Calu3 (cell line): Measurements from ENCODE around the gene SRD5A2. TPM values are rescaled to one million over a fixed set of nuclear protein-coding genes. Genes with fewer than 3 reads are reported as not detected.
"Not testable (repeated sequence)": the region's sequence is repeated elsewhere in the genome, so short reads cannot be mapped to it uniquely, and the experiment has no call there.

Experiments
- BruUV-seq: library from RNA; stranded (reverse); fragments of 400-500 nt; replicated peaks from 2 replicates; lab custom pipeline; 2021; lab: Mats Ljungman, UMichigan
- CTCF ChIA-PET: fragments of 300-600 bp; sonication (Branson Sonifier 250); formaldehyde crosslinking; loops from one replicate; lab custom pipeline; 2022; ENCODE audit warnings: antibody characterized with exemption; lab: Charles Lee
- DNase-seq: peaks from one replicate; pipeline ENCODE4 v3.0.0; 2022
- H3K27ac Mint-ChIP-seq: one replicate; pipeline ENCODE4 v1.8.0; 2022; ENCODE audit warnings: mixed read lengths; ENCODE audit not compliant: unreplicated experiment
- H3K27me3 Mint-ChIP-seq: one replicate; pipeline ENCODE4 v1.8.0; 2022; ENCODE audit warnings: mixed read lengths; ENCODE audit not compliant: unreplicated experiment
- H3K36me3 Mint-ChIP-seq: one replicate; pipeline ENCODE4 v1.8.0; 2022; ENCODE audit warnings: mild to moderate bottlenecking, moderate library complexity, mixed read lengths; ENCODE audit not compliant: insufficient read depth, unreplicated experiment
- H3K4me1 Mint-ChIP-seq: one replicate; pipeline ENCODE4 v1.8.0; 2022; ENCODE audit warnings: mild to moderate bottlenecking, low read depth, mixed read lengths; ENCODE audit not compliant: unreplicated experiment
- H3K4me3 Mint-ChIP-seq: one replicate; pipeline ENCODE4 v1.8.0; 2022; ENCODE audit warnings: mild to moderate bottlenecking, low read depth, moderate library complexity, mixed read lengths; ENCODE audit not compliant: unreplicated experiment
- H3K9me3 Mint-ChIP-seq: one replicate; pipeline ENCODE4 v1.8.0; 2022; ENCODE audit warnings: low read depth, mixed read lengths; ENCODE audit not compliant: unreplicated experiment
- CTCF ChIP-seq: fragments of 200-600 bp; IDR thresholded peaks from one replicate; pipeline ENCODE4 v1.8.0; 2022; ENCODE audit warnings: antibody characterized with exemption; ENCODE audit not compliant: unreplicated experiment
- intact Hi-C: fragments of 100-400 bp; cut with micrococcal nuclease; formaldehyde crosslinking; loops from one replicate; pipeline ENCODE4 v1.10.0; 2022; ENCODE audit not compliant: unreplicated experiment
- total RNA-seq: library from RNA; stranded (reverse); gene quantifications from 2 replicates; pipeline ENCODE4 v1.2.3, GENCODE V29; 2022

Gene SRD5A2
- total RNA-seq, 1 experiment from 2014 or later = not detected

- CTCF ChIA-PET = no interaction called here
- Mint-ChIP-seq H3K27ac (no peak overlapping the region), H3K9me3 (peaks cover under 1% of the 10 kb centered on the region), H3K4me1 (no peaks in the 10 kb centered on the region), H3K4me3 (no peak overlapping the region), H3K27me3 (peaks cover 64% of the 10 kb centered on the region), H3K36me3 (no peaks in the 10 kb centered on the region)
- intact Hi-C loops = no loop called here
- no peak for TF ChIP-seq CTCF
- no peak for DNase-seq
- no TSS peak for BruUV-seq
These were observed 67.2 kb downstream of the SRD5A2 start for GRCh38 chr2:31513553-31513952.

GRCh38 chr2:31511376-31511775 is 69.4 kb downstream of the SRD5A2 start:
- Mint-ChIP-seq H3K27me3 (peaks cover 42% of the 10 kb centered on the region), H3K36me3 (no peaks in the 10 kb centered on the region), H3K9me3 (no peaks in the 10 kb centered on the region), H3K27ac (no peak overlapping the region), H3K4me3 (no peak overlapping the region), H3K4me1 (no peaks in the 10 kb centered on the region)
- no peak for DNase-seq
- intact Hi-C loops = no loop called here
- CTCF ChIA-PET = no interaction called here
- no peak for TF ChIP-seq CTCF
- BruUV-seq = no TSS peak

GRCh38 chr2:31505111-31505510 is 75.6 kb downstream of the SRD5A2 start:
- peaks cover 8% of the 10 kb centered on the region for H3K4me1 Mint-ChIP-seq
- no peaks in the 10 kb centered on the region for H3K36me3 Mint-ChIP-seq
- no peak for DNase-seq
- no peak for TF ChIP-seq CTCF
- no peaks in the 10 kb centered on the region for H3K27me3 Mint-ChIP-seq
- CTCF ChIA-PET = no interaction called here
- intact Hi-C loops = no loop called here
- H3K27ac Mint-ChIP-seq = no peak overlapping the region
- no peaks in the 10 kb centered on the region for H3K9me3 Mint-ChIP-seq
- no TSS peak for BruUV-seq
- H3K4me3 Mint-ChIP-seq = no peak overlapping the region

GRCh38 chr2:31504311-31504710 is 76.4 kb downstream of the SRD5A2 start:
- intact Hi-C loops = no loop called here
- H3K9me3 Mint-ChIP-seq = no peaks in the 10 kb centered on the region
- no TSS peak for BruUV-seq
- no peak overlapping the region for H3K27ac Mint-ChIP-seq
- DNase-seq = no peak
- H3K27me3 Mint-ChIP-seq = no peaks in the 10 kb centered on the region
- no peak for TF ChIP-seq CTCF
- CTCF ChIA-PET = no interaction called here
- no peaks in the 10 kb centered on the region for H3K36me3 Mint-ChIP-seq
- H3K4me1 Mint-ChIP-seq = peaks cover 8% of the 10 kb centered on the region
- no peak overlapping the region for H3K4me3 Mint-ChIP-seq

- H3K4me1 Mint-ChIP-seq = not testable (repeated sequence)
These were observed 84.3 kb downstream of the SRD5A2 start for GRCh38 chr2:31496451-31496874.

GRCh38 chr2:31489339-31489738 is 91.4 kb downstream of the SRD5A2 start:
- H3K4me1 Mint-ChIP-seq, BruUV-seq, H3K4me3 Mint-ChIP-seq, H3K27me3 Mint-ChIP-seq, intact Hi-C loops, H3K27ac Mint-ChIP-seq, H3K36me3 Mint-ChIP-seq, H3K9me3 Mint-ChIP-seq: not testable (repeated sequence)
- peak; percentile 62 for DNase-seq
- CTCF ChIA-PET = interaction anchor here (1.2 kb wide), 1 partner anchor 76 kb away, joined by 3 read pairs; no protein-coding TSS in a partner anchor

More at GRCh38 chr2:31496451-31496874, 84.3 kb downstream of the SRD5A2 start:
- BruUV-seq, H3K27me3 Mint-ChIP-seq, DNase-seq, H3K36me3 Mint-ChIP-seq, CTCF ChIA-PET, H3K27ac Mint-ChIP-seq, H3K4me3 Mint-ChIP-seq, H3K9me3 Mint-ChIP-seq, intact Hi-C loops: not testable (repeated sequence)
